OCI-LY1 (cell line): ENCODE measurements around the gene HSF2BP.

Experiments
- EZH2 ChIP-seq: fragments of 200-600 bp; sonication (generic), shearing (Covaris generic); IDR thresholded peaks from 2 replicates; pipeline ENCODE4 v1.8.0; 2017; ENCODE audit warnings: borderline replicate concordance, mixed run types, mild to moderate bottlenecking, antibody characterized with exemption, low read length, moderate library complexity, mixed read lengths
- TF ChIP-seq, protein P1 (sequence below): fragments of 200-600 bp; sonication (generic), shearing (Covaris generic); IDR thresholded peaks from 2 replicates; pipeline ENCODE4 v1.5.1; 2017; ENCODE audit warnings: mild to moderate bottlenecking, antibody characterized with exemption, low read length, moderate library complexity, mixed read lengths

GRCh38 chr21:43676391-43676790 lies 17.1 kb upstream of the HSF2BP start:
- TF ChIP-seq, protein P1, sequence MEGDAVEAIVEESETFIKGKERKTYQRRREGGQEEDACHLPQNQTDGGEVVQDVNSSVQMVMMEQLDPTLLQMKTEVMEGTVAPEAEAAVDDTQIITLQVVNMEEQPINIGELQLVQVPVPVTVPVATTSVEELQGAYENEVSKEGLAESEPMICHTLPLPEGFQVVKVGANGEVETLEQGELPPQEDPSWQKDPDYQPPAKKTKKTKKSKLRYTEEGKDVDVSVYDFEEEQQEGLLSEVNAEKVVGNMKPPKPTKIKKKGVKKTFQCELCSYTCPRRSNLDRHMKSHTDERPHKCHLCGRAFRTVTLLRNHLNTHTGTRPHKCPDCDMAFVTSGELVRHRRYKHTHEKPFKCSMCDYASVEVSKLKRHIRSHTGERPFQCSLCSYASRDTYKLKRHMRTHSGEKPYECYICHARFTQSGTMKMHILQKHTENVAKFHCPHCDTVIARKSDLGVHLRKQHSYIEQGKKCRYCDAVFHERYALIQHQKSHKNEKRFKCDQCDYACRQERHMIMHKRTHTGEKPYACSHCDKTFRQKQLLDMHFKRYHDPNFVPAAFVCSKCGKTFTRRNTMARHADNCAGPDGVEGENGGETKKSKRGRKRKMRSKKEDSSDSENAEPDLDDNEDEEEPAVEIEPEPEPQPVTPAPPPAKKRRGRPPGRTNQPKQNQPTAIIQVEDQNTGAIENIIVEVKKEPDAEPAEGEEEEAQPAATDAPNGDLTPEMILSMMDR, result no peak
- no peak for TF ChIP-seq EZH2
